ENCODE measurements around the gene ITIH5. TPM values are rescaled to one million over a fixed set of nuclear protein-coding genes. Genes with fewer than 3 reads are reported as not detected.

The ITIH5 gene
- total RNA-seq, 2 experiments from 2014 or later = not detected

DNA sequence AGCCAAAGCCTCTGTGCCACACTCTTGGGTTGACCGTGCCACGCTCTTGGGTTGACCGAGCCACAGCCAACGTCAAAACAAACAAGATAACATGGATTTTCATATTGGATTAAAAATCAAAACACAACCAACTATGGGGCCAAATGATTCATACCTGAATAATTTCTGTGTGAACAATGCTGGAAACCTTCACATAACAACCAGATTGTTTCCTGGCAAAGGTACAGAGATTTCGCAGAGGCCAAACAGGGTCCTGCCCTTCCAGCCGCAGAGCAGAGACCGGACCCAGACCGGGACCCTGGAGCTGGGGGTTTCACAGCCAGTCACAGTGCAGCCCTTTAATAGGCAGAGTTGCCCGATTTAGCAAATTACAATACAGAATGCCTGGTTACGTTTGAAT lies 40.5 kb downstream of the ITIH5 start:
- Mint-ChIP-seq H3K9me3 (no peaks in the 10 kb centered on the region), H3K36me3 (ENCODE audit: low read depth) (no peaks in the 10 kb centered on the region), H3K4me1 (ENCODE audit: low read depth) (no peaks in the 10 kb centered on the region), H3K27ac (no peak overlapping the region), H3K27me3 (no peaks in the 10 kb centered on the region), H3K4me3 (no peak overlapping the region)
- POLR2A ChIA-PET = no interaction called here
- no peaks in the 10 kb centered on the region for H3K4me1 ChIP-seq (ENCODE audit: insufficient read depth, low read length)
- no peaks in the 10 kb centered on the region for H3K27me3 ChIP-seq (ENCODE audit: control insufficient read depth in 1 of 2, insufficient read depth in 2 of 2, low read length in 2 of 2)
- intact Hi-C loops (cut with DNase I, micrococcal nuclease) = no loop called here
- no peak overlapping the region for H3K27ac ChIP-seq (ENCODE audit: low read depth in 1 of 2, low read length in 2 of 2)
- H3K36me3 ChIP-seq (ENCODE audit: insufficient read depth, low read length) = no peaks in the 10 kb centered on the region
- H3K9me3 ChIP-seq (ENCODE audit: control insufficient read depth in 1 of 2, insufficient read depth in 1 of 2, low read length in 2 of 2) = no peaks in the 10 kb centered on the region
- TF ChIP-seq, protein P1, sequence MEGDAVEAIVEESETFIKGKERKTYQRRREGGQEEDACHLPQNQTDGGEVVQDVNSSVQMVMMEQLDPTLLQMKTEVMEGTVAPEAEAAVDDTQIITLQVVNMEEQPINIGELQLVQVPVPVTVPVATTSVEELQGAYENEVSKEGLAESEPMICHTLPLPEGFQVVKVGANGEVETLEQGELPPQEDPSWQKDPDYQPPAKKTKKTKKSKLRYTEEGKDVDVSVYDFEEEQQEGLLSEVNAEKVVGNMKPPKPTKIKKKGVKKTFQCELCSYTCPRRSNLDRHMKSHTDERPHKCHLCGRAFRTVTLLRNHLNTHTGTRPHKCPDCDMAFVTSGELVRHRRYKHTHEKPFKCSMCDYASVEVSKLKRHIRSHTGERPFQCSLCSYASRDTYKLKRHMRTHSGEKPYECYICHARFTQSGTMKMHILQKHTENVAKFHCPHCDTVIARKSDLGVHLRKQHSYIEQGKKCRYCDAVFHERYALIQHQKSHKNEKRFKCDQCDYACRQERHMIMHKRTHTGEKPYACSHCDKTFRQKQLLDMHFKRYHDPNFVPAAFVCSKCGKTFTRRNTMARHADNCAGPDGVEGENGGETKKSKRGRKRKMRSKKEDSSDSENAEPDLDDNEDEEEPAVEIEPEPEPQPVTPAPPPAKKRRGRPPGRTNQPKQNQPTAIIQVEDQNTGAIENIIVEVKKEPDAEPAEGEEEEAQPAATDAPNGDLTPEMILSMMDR (IDR thresholded peaks at IDR 0.05) = no peak
- ATAC-seq (ENCODE audit: poor library complexity) = no peak
- no peak overlapping the region for H3K4me3 ChIP-seq (ENCODE audit: low read length)
- CTCF ChIA-PET = no interaction called here
- DNase-seq = no peak

DNA sequence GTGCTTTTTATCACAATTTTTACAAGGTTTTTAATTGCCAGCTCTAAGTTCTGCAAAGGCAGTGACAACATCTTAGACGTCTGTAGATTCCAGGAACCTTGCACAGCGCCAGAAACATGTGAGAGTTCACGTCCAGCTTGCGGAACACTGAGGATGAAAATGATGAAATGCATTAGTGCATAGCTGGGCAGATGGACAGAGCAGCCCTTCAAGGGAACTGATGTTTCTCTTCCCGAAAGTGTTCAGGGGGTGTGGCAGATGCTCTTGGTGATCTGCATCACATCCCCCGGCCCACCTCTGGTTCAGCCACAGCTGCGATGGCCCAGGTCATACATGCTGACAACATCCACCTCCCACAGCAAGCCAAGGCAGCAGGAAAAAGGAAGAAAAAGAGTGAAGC lies 40.9 kb downstream of the ITIH5 start:
- Histone ChIP-seq H3K27ac (ENCODE audit: low read depth in 1 of 2, low read length in 2 of 2) (no peak overlapping the region), H3K9me3 (ENCODE audit: control insufficient read depth in 1 of 2, insufficient read depth in 1 of 2, low read length in 2 of 2) (no peaks in the 10 kb centered on the region), H3K4me3 (ENCODE audit: low read length) (no peak overlapping the region), H3K36me3 (ENCODE audit: insufficient read depth, low read length) (no peaks in the 10 kb centered on the region), H3K27me3 (ENCODE audit: control insufficient read depth in 1 of 2, insufficient read depth in 2 of 2, low read length in 2 of 2) (no peaks in the 10 kb centered on the region), H3K4me1 (ENCODE audit: insufficient read depth, low read length) (no peaks in the 10 kb centered on the region)
- Mint-ChIP-seq H3K27ac (no peak overlapping the region), H3K36me3 (ENCODE audit: low read depth) (no peaks in the 10 kb centered on the region), H3K9me3 (no peaks in the 10 kb centered on the region), H3K27me3 (no peaks in the 10 kb centered on the region), H3K4me1 (ENCODE audit: low read depth) (no peaks in the 10 kb centered on the region), H3K4me3 (no peak overlapping the region)
- CTCF ChIA-PET = no interaction called here
- no peak for DNase-seq
- POLR2A ChIA-PET = no interaction called here
- TF ChIP-seq, protein P1 (IDR thresholded peaks at IDR 0.05) = no peak
- ATAC-seq (ENCODE audit: poor library complexity) = no peak
- intact Hi-C loops (cut with DNase I, micrococcal nuclease) = no loop called here

DNA sequence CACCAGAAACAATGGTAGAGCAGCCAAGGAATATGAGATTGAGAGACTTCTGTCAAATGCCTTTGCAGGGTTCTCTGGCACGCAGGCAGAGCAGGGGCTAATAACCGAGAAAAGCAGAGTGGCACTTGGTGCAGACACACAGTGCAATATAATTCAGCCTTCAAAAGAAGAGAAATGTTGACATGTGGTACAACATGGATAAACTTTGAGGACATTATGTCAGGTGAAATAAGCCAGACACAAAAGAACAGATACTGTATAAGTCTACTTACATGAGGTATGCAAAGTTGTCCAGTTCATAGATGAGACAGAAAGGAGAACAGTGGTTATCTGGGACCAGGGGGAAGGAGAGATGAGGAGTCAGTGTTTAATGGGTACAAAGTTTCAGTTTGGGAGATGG lies 41.8 kb downstream of the ITIH5 start:
- intact Hi-C loops (cut with DNase I, micrococcal nuclease) = no loop called here
- H3K27me3 Mint-ChIP-seq = no peaks in the 10 kb centered on the region
- TF ChIP-seq, protein P1 (IDR thresholded peaks at IDR 0.05) = no peak
- ATAC-seq (ENCODE audit: poor library complexity) (no peak), DNase-seq (no peak)
- ChIA-PET CTCF (no interaction called here), POLR2A (no interaction called here)
- H3K27ac ChIP-seq (ENCODE audit: low read depth in 1 of 2, low read length in 2 of 2) = no peak overlapping the region
- no peaks in the 10 kb centered on the region for H3K9me3 Mint-ChIP-seq
- no peaks in the 10 kb centered on the region for H3K36me3 ChIP-seq (ENCODE audit: insufficient read depth, low read length)
- no peak overlapping the region for H3K4me3 ChIP-seq (ENCODE audit: low read length)
- no peaks in the 10 kb centered on the region for H3K9me3 ChIP-seq (ENCODE audit: control insufficient read depth in 1 of 2, insufficient read depth in 1 of 2, low read length in 2 of 2)
- no peaks in the 10 kb centered on the region for H3K27me3 ChIP-seq (ENCODE audit: control insufficient read depth in 1 of 2, insufficient read depth in 2 of 2, low read length in 2 of 2)
- H3K4me1 ChIP-seq (ENCODE audit: insufficient read depth, low read length) = no peaks in the 10 kb centered on the region
- H3K4me1 Mint-ChIP-seq (ENCODE audit: low read depth) = no peaks in the 10 kb centered on the region
- H3K4me3 Mint-ChIP-seq = no peak overlapping the region
- H3K27ac Mint-ChIP-seq = no peak overlapping the region
- H3K36me3 Mint-ChIP-seq (ENCODE audit: low read depth) = no peaks in the 10 kb centered on the region

All from CD4-positive, alpha-beta T cell (primary cell).